HepG2 (cell line): ENCODE results near the gene GLRB. TPM values are rescaled to one million over a fixed set of nuclear protein-coding genes. Genes with fewer than 3 reads are reported as not detected.

Experiments
- ATAC-seq: fragments of 200-7000 bp; cut with Tn5 transposase; 3 replicates; pipeline ENCODE4 v1.9.1; 2020; ENCODE audit warnings: mild to moderate bottlenecking, moderate library complexity
- BruUV-seq: library from RNA; stranded (reverse); fragments of 400-500 nt; replicated peaks from 2 replicates; lab custom pipeline; 2021; lab: Mats Ljungman, UMichigan
- CTCF ChIA-PET: fragments of 300-600 bp; formaldehyde crosslinking; extraction: SDS; loops from one replicate; lab custom pipeline; 2021; ENCODE audit warnings: low total read pairs, inconsistent platforms, low intra/inter-chr PET ratio; lab: Yijun Ruan, JAX
- POLR2A ChIA-PET: fragments of 350-600 bp; sonication (Branson Sonifier 250); formaldehyde crosslinking; loops from one replicate; lab custom pipeline; 2020; ENCODE audit warnings: antibody characterized with exemption, inconsistent platforms; lab: Yijun Ruan, JAX
- DNase-seq: peaks from one replicate; pipeline ENCODE4 v3.0.0-alpha.2; 2015; ENCODE audit warnings: low spot score
- FAIRE-seq: peaks from 3 replicates; lab custom pipeline; 2011; peaks lifted over from hg19 to GRCh38; lab: Jason Lieb, UNC
- H2AFZ ChIP-seq: one replicate; pipeline ENCODE4 v1.6.1; 2011; ENCODE audit warnings: low read length, inconsistent platforms
- H3K27ac ChIP-seq: fragments of 300-600 bp; 3 replicates; pipeline ENCODE4 v1.8.0; 2011; ENCODE audit warnings: mixed run types, mild to moderate bottlenecking, mixed read lengths, low read length, inconsistent platforms; ENCODE audit not compliant: insufficient read depth; ENCODE audit errors: extremely low read length
- H3K27me3 ChIP-seq, 2 experiments: fragments of 200-600 bp in 1 of 2; 2 replicates in 1 of 2; 3 replicates in 1 of 2; pipeline versions ENCODE4 v1.6.0 to v1.8.0; 2011; ENCODE audit warnings: low read length in 2 of 2, mild to moderate bottlenecking in 2 of 2, moderate library complexity in 2 of 2, inconsistent platforms in 1 of 2; ENCODE audit not compliant: insufficient read depth in 2 of 2, control insufficient read depth in 1 of 2
- H3K36me3 ChIP-seq, 2 experiments: fragments of 200-600 bp in 1 of 2; replicated peaks in 1 of 2; 2 replicates in 1 of 2; 3 replicates in 1 of 2; pipeline versions ENCODE4 v1.5.1 to v1.8.0; 2011; ENCODE audit warnings: low read length in 2 of 2, inconsistent platforms in 1 of 2; ENCODE audit not compliant: insufficient read depth in 2 of 2, control insufficient read depth in 1 of 2
- H3K4me1 ChIP-seq: 2 replicates; pipeline ENCODE4 v1.5.1; 2012; ENCODE audit warnings: low read length, inconsistent platforms; ENCODE audit not compliant: insufficient read depth
- H3K4me2 ChIP-seq: 2 replicates; pipeline ENCODE4 v1.6.0; 2011; ENCODE audit warnings: low read depth, low read length, inconsistent platforms
- H3K4me3 ChIP-seq, 3 experiments: fragments of 200-600 bp in 1 of 3; sonication (generic), shearing (Covaris generic) in 1 of 3; replicated peaks in 1 of 3; 2 replicates each; pipeline ENCODE4 v1.5.1; 2011 to 2016; ENCODE audit warnings: low read length in 3 of 3, inconsistent platforms in 2 of 3, low read depth in 2 of 3, mild to moderate bottlenecking in 2 of 3, control low read depth in 1 of 3, mixed read lengths in 1 of 3; ENCODE audit not compliant: insufficient read depth in 1 of 3
- H3K79me2 ChIP-seq: one replicate; pipeline ENCODE4 v1.6.1; 2011; ENCODE audit warnings: low read length, inconsistent platforms; ENCODE audit not compliant: insufficient read depth
- H3K9ac ChIP-seq: 2 replicates; pipeline ENCODE4 v1.6.0; 2011; ENCODE audit warnings: mild to moderate bottlenecking, low read depth, low read length, inconsistent platforms; ENCODE audit not compliant: insufficient read depth
- H3K9me3 ChIP-seq: 2 replicates; pipeline ENCODE4 v1.5.1; 2012; ENCODE audit warnings: mild to moderate bottlenecking, low read length
- H4K20me1 ChIP-seq: 2 replicates; pipeline ENCODE4 v1.6.0; 2011; ENCODE audit warnings: inconsistent platforms, mild to moderate bottlenecking, low read length, moderate library complexity; ENCODE audit not compliant: insufficient read depth
- JUN ChIP-seq: sonication (generic); formaldehyde crosslinking; IDR thresholded peaks from 2 replicates; pipeline ENCODE4 v1.4.0; 2020; ENCODE audit warnings: mild to moderate bottlenecking, missing genetic modification reagents
- NCOA1 ChIP-seq: sonication (generic); formaldehyde crosslinking; IDR thresholded peaks from 2 replicates; pipeline ENCODE4 v1.9.0; 2021; ENCODE audit warnings: missing genetic modification reagents
- PLRG1 ChIP-seq: fragments of 450-650 bp; conservative IDR thresholded peaks from 2 replicates; pipeline ENCODE4 v1.6.1; 2016
- WIZ ChIP-seq: sonication (generic); formaldehyde crosslinking; IDR thresholded peaks from 2 replicates; pipeline ENCODE4 v1.5.1; 2020; ENCODE audit warnings: mild to moderate bottlenecking, missing genetic modification reagents
- ZNF567 ChIP-seq: sonication (generic); formaldehyde crosslinking; IDR thresholded peaks from 2 replicates; pipeline ENCODE4 v1.8.1; 2023; ENCODE audit warnings: mild to moderate bottlenecking, missing genetic modification reagents, borderline replicate concordance
- WGBS: methylation state at CpG from one replicate; pipeline ENCODE4 v1.1.6; 2017; ENCODE audit warnings: low lambda C conversion rate; 5-methylcytosine and 5-hydroxymethylcytosine counted together
- in situ Hi-C: cut with HindIII; loops from 2 replicates; pipeline ENCODE4 v1.10.0; 2017; ENCODE audit warnings: low pct_unique_long_range_greater_than_20kb; ENCODE audit not compliant: extremely low pct_ligation_motif_present
- intact Hi-C: fragments of 100-400 bp; cut with micrococcal nuclease; formaldehyde crosslinking; loops from one replicate; pipeline ENCODE4 v1.10.0; 2022; ENCODE audit not compliant: unreplicated experiment
- polyA plus RNA-seq, 8 experiments: library from polyadenylated mRNA; depleted of rRNA in 3 of 8; stranded (reverse) in 7 of 8; unstranded in 1 of 8; fragments of >200 nt; fragmentation: Illumina TruSeq in 4 of 8; extraction: Trizol in 4 of 8; gene quantifications; 2 replicates each; pipeline versions ENCODE4 v1.2.1 to v1.2.3, GENCODE V29; 2011 to 2016; ENCODE audit warnings: low read depth in 4 of 8, missing spikeins in 1 of 8, mixed read lengths in 1 of 8; ENCODE audit not compliant: insufficient read depth in 1 of 8
- total RNA-seq, 5 experiments: library from RNA; depleted of rRNA; stranded (reverse); fragments of >200 nt; fragmentation: Illumina TruSeq; extraction: Trizol; gene quantifications; 2 replicates each; pipeline ENCODE4 v1.2.3, GENCODE V29; 2016; ENCODE audit warnings: low read depth in 1 of 5
- TF ChIP-seq, protein P1 (sequence below): sonication (generic); formaldehyde crosslinking; IDR thresholded peaks from 2 replicates; pipeline ENCODE4 v1.5.0; 2020; ENCODE audit warnings: missing genetic modification reagents
- TF ChIP-seq, protein P2 (sequence below): sonication (generic); formaldehyde crosslinking; IDR thresholded peaks from 2 replicates; pipeline ENCODE4 v1.4.0; 2020; ENCODE audit warnings: missing genetic modification reagents

The GLRB gene
- total and polyA plus RNA-seq, 2 of the 13 experiments (the other 11 are each of a cell fraction or from before 2014, with no cell fraction given) = 0.17 to 0.24 TPM

DNA sequence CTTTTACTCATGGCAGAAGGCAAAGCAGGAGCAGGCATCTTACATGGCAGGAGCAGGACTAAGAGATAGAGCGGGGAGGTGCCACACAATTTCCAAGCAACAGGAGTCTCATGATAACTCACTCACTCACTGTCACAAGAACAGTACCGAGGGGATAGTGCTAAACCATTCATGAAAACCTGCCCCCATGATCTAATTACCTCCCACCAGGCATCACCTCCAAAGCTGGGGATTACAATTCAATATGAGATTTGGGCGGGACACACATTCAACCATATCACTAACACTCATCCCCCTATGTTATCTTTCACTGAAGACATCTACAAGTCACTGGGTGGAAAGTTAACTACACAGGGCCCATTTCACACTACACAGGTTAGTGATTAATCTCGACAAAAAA, 25.4 kb upstream of the GLRB start:
- H3K27me3 ChIP-seq = peaks cover 0 to 6% of the 10 kb centered on the region in 2 experiments; a peak in 1 of 5 replicates
- ATAC-seq (no peak), DNase-seq (no peak), FAIRE-seq (no peak)
- TF ChIP-seq, protein P1, sequence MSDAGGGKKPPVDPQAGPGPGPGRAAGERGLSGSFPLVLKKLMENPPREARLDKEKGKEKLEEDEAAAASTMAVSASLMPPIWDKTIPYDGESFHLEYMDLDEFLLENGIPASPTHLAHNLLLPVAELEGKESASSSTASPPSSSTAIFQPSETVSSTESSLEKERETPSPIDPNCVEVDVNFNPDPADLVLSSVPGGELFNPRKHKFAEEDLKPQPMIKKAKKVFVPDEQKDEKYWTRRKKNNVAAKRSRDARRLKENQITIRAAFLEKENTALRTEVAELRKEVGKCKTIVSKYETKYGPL = no peak
- TF ChIP-seq, protein P2, sequence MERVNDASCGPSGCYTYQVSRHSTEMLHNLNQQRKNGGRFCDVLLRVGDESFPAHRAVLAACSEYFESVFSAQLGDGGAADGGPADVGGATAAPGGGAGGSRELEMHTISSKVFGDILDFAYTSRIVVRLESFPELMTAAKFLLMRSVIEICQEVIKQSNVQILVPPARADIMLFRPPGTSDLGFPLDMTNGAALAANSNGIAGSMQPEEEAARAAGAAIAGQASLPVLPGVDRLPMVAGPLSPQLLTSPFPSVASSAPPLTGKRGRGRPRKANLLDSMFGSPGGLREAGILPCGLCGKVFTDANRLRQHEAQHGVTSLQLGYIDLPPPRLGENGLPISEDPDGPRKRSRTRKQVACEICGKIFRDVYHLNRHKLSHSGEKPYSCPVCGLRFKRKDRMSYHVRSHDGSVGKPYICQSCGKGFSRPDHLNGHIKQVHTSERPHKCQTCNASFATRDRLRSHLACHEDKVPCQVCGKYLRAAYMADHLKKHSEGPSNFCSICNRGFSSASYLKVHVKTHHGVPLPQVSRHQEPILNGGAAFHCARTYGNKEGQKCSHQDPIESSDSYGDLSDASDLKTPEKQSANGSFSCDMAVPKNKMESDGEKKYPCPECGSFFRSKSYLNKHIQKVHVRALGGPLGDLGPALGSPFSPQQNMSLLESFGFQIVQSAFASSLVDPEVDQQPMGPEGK = no peak
- no peak for TF ChIP-seq WIZ (CRISPR knock-in tag)
- TF ChIP-seq NCOA1 (CRISPR knock-in tag) = no peak
- no peak for TF ChIP-seq ZNF567 (CRISPR knock-in tag)
- no peak for TF ChIP-seq PLRG1
- TF ChIP-seq JUN (CRISPR knock-in tag) = no peak
- no peak overlapping the region for H3K4me2 ChIP-seq
- no peaks in the 10 kb centered on the region for H3K9me3 ChIP-seq
- in situ Hi-C loops (no loop called here), intact Hi-C loops (no loop called here)
- BruUV-seq = no TSS peak
- H3K4me1 ChIP-seq = no peaks in the 10 kb centered on the region
- H2AFZ ChIP-seq = no peak overlapping the region
- 3% methylated on average over 4 of the region's 4 CpGs for WGBS
- H3K4me3 ChIP-seq = no peak overlapping the region
- POLR2A ChIA-PET = no interaction called here
- no peaks in the 10 kb centered on the region for H3K79me2 ChIP-seq
- CTCF ChIA-PET = no interaction called here
- H4K20me1 ChIP-seq = no peaks in the 10 kb centered on the region
- no peak overlapping the region for H3K9ac ChIP-seq
- no peak overlapping the region for H3K27ac ChIP-seq
- H3K36me3 ChIP-seq = no peaks in the 10 kb centered on the region
